GM06990 (cell line): ENCODE data around the gene HMOX1.

ENCODE experiments used
- DNase-seq: peaks from one replicate; pipeline ENCODE4 v3.0.0-alpha.2; 2011; ENCODE audit not compliant: insufficient read length; ENCODE audit errors: extremely low read depth
- H3K27me3 ChIP-seq: replicated peaks from 2 replicates; pipeline ENCODE4 v1.6.0; 2011; ENCODE audit warnings: low read length; ENCODE audit not compliant: control insufficient read depth, insufficient read depth
- H3K36me3 ChIP-seq: 2 replicates; pipeline ENCODE4 v1.5.1; 2011; ENCODE audit warnings: low read length; ENCODE audit not compliant: control insufficient read depth, insufficient read depth
- H3K4me3 ChIP-seq: replicated peaks from 2 replicates; pipeline ENCODE4 v1.5.1; 2011; ENCODE audit warnings: low read depth, mild to moderate bottlenecking, control low read depth, low read length
- CTCF ChIP-seq: IDR thresholded peaks from 2 replicates; pipeline ENCODE4 v1.5.1; 2011; ENCODE audit warnings: low read length, control low read depth, mild to moderate bottlenecking, inconsistent platforms; ENCODE audit not compliant: insufficient read depth, poor library complexity, severe bottlenecking

The HMOX1 gene

GRCh38 chr22:35380537-35381423 lies at the start of gene HMOX1:
Gene HMOX1 (plus strand): TSS chr22:35381096. CDS start chr22:35381174, 78 bp downstream.
- Histone ChIP-seq H3K36me3 (peaks cover 2% of the 10 kb centered on the region; the same call in 1 of the 2 replicates), H3K4me3 (peak within 1 kb of the TSS; percentile 71), H3K27me3 (no peaks in the 10 kb centered on the region)
- peak; percentile 20 for TF ChIP-seq CTCF
- DNase-seq = peak; percentile 86

- TF ChIP-seq CTCF = no peak
- peaks cover 8% of the 10 kb centered on the region for H3K36me3 ChIP-seq
- no peak overlapping the region for H3K4me3 ChIP-seq
- H3K27me3 ChIP-seq = no peaks in the 10 kb centered on the region
- DNase-seq = no peak
Observed at GRCh38 chr22:35332278-35332677, 48.6 kb upstream of the HMOX1 start.

- Histone ChIP-seq H3K4me3 (no peak overlapping the region), H3K36me3 (peaks cover 3% of the 10 kb centered on the region), H3K27me3 (no peaks in the 10 kb centered on the region)
- DNase-seq = no peak
- no peak for TF ChIP-seq CTCF
Observed at GRCh38 chr22:35333220-35333619, 47.7 kb upstream of the HMOX1 start.

- TF ChIP-seq CTCF = no peak
- H3K27me3 ChIP-seq = no peaks in the 10 kb centered on the region
- peak; percentile 61 for DNase-seq
- H3K4me3 ChIP-seq = no peak overlapping the region
- no peaks in the 10 kb centered on the region; the same call in none of the 2 replicates for H3K36me3 ChIP-seq
Observed at GRCh38 chr22:35334004-35334403, 46.9 kb upstream of the HMOX1 start.

GRCh38 chr22:35335468-35335867 lies 45.4 kb upstream of the HMOX1 start:
- no peak for TF ChIP-seq CTCF
- no peak overlapping the region for H3K4me3 ChIP-seq
- no peaks in the 10 kb centered on the region; the same call in none of the 2 replicates for H3K36me3 ChIP-seq
- no peaks in the 10 kb centered on the region for H3K27me3 ChIP-seq
- no peak for DNase-seq
